Hypothalamus (tissue), 51 donors: ENCODE data around the gene RNF31.
A peak's percentile ranks its signal among the peaks of the same experiment; 100 is the strongest.
"Not testable (repeated sequence)": the region's sequence is repeated elsewhere in the genome, so short reads cannot be mapped to it uniquely, and the experiment has no call there.

Experiments used
- DNase-seq, 51 donors: peaks; one replicate each; lab custom pipeline; 2025; lab: John Stamatoyannopoulos, UW

RNF31 gene

GRCh38 chr14:24195186-24196070 lies 48.1 kb downstream of the RNF31 start, which contains the start of gene TM9SF1:
TSS of gene TM9SF1 (minus strand) at chr14:24195441. CDS start at chr14:24195019, 422 bp downstream.
- DNase-seq = peak; percentile 29 to 89 (median 75)

GRCh38 chr14:24196071-24197055 lies 49.1 kb downstream of the RNF31 start:
- peak in 1 of 51 donors; percentile 34 for DNase-seq

- DNase-seq = no peak
Observed at GRCh38 chr14:24197056-24197450, 49.8 kb downstream of the RNF31 start.

GRCh38 chr14:24198814-24199524 lies 51.7 kb downstream of the RNF31 start:
- no peak for DNase-seq

GRCh38 chr14:24202538-24202937 lies 55.2 kb downstream of the RNF31 start:
- not testable (repeated sequence) for DNase-seq

GRCh38 chr14:24203249-24203886 lies 56.1 kb downstream of the RNF31 start:
- DNase-seq = not testable (repeated sequence)

GRCh38 chr14:24204163-24205146 lies 57.2 kb downstream of the RNF31 start:
- DNase-seq = no peak

GRCh38 chr14:24206260-24207103 lies 59.2 kb downstream of the RNF31 start:
- DNase-seq = no peak

- DNase-seq = no peak
Observed at GRCh38 chr14:24207104-24207551, 59.8 kb downstream of the RNF31 start.

- no peak for DNase-seq
Observed at GRCh38 chr14:24207625-24208024, 60.3 kb downstream of the RNF31 start.
